SK-N-MC (cell line): Measurements from ENCODE around the gene EPC2.

Experiments
- DNase-seq: peaks from one replicate; pipeline ENCODE4 v3.0.0-alpha.2; 2011; ENCODE audit warnings: low read depth, low spot score
- H3K27ac ChIP-seq: fragments of 200-600 bp; sonication (generic); 2 replicates; pipeline ENCODE4 v1.5.1; 2016; ENCODE audit warnings: mixed run types
- H3K36me3 ChIP-seq: fragments of 200-600 bp; sonication (generic); 2 replicates; pipeline ENCODE4 v1.6.1; 2017; ENCODE audit warnings: antibody characterized with exemption, low read length, mixed read lengths; ENCODE audit not compliant: insufficient read depth
- H3K4me3 ChIP-seq: fragments of 200-600 bp; sonication (generic); 2 replicates; pipeline ENCODE4 v1.5.1; 2016
- H3K9ac ChIP-seq: fragments of 200-600 bp; sonication (generic); 2 replicates; pipeline ENCODE4 v1.8.0; 2017; ENCODE audit warnings: mixed run types, mixed read lengths; ENCODE audit not compliant: insufficient read length
- H3K9me3 ChIP-seq: fragments of 200-600 bp; sonication (generic); 2 replicates; pipeline ENCODE4 v1.6.1; 2017; ENCODE audit warnings: low read depth, mild to moderate bottlenecking, antibody characterized with exemption, low read length, moderate library complexity, mixed read lengths
- EZH2 ChIP-seq: fragments of 200-600 bp; sonication (generic); IDR thresholded peaks from one replicate; pipeline ENCODE4 v1.6.1; 2017; ENCODE audit warnings: antibody characterized with exemption
- FOXP2 ChIP-seq: optimal IDR thresholded peaks from 2 replicates; pipeline ENCODE3; 2011; ENCODE audit warnings: mild to moderate bottlenecking, moderate library complexity; ENCODE audit not compliant: insufficient read depth; ENCODE audit errors: extremely low read length, control extremely low read depth
- POLR2AphosphoS5 ChIP-seq: IDR thresholded peaks from 2 replicates; pipeline ENCODE4 v1.6.1; 2012; ENCODE audit warnings: mild to moderate bottlenecking, low read depth, low read length, borderline replicate concordance

EPC2 gene

GRCh38 chr2:148623086-148623485 is 21.5 kb upstream of the EPC2 start:
- Histone ChIP-seq H3K4me3 (no peak overlapping the region), H3K9me3 (no peaks in the 10 kb centered on the region), H3K9ac (no peak overlapping the region), H3K27ac (no peak overlapping the region), H3K36me3 (no peaks in the 10 kb centered on the region)
- no peak for DNase-seq
- TF ChIP-seq POLR2AphosphoS5 (no peak), EZH2 (no peak), FOXP2 (no peak)

- no peak overlapping the region for H3K27ac ChIP-seq
- no peaks in the 10 kb centered on the region for H3K9me3 ChIP-seq
- no peak overlapping the region for H3K4me3 ChIP-seq
- H3K9ac ChIP-seq = no peak overlapping the region
- H3K36me3 ChIP-seq = no peaks in the 10 kb centered on the region
- no peak for DNase-seq
- TF ChIP-seq EZH2 (no peak), POLR2AphosphoS5 (no peak), FOXP2 (no peak)
Measured at GRCh38 chr2:148627224-148627623, 17.3 kb upstream of the EPC2 start.

- no peaks in the 10 kb centered on the region for H3K9me3 ChIP-seq
- no peak for TF ChIP-seq EZH2
- TF ChIP-seq FOXP2 = no peak
- TF ChIP-seq POLR2AphosphoS5 = no peak
- H3K27ac ChIP-seq = no peak overlapping the region
- H3K9ac ChIP-seq = no peak overlapping the region
- no peak for DNase-seq
- H3K36me3 ChIP-seq = no peaks in the 10 kb centered on the region
- H3K4me3 ChIP-seq = no peak overlapping the region
Measured at GRCh38 chr2:148634749-148635148, 9.8 kb upstream of the EPC2 start.

GRCh38 chr2:148638543-148638942 is 6.0 kb upstream of the EPC2 start:
- no peak overlapping the region for H3K9ac ChIP-seq
- H3K9me3 ChIP-seq = no peaks in the 10 kb centered on the region
- no peak overlapping the region for H3K4me3 ChIP-seq
- DNase-seq = no peak
- H3K36me3 ChIP-seq = no peaks in the 10 kb centered on the region
- TF ChIP-seq FOXP2 (no peak), POLR2AphosphoS5 (no peak), EZH2 (no peak)
- H3K27ac ChIP-seq = no peak overlapping the region

- Histone ChIP-seq H3K27ac (no peak overlapping the region), H3K9ac (no peak overlapping the region), H3K4me3 (no peak overlapping the region), H3K36me3 (no peaks in the 10 kb centered on the region), H3K9me3 (no peaks in the 10 kb centered on the region)
- no peak for TF ChIP-seq FOXP2
- no peak for DNase-seq
Measured at GRCh38 chr2:148640767-148641166, 3.8 kb upstream of the EPC2 start.

GRCh38 chr2:148642112-148642744 is 2.3 kb upstream of the EPC2 start:
- no peak overlapping the region for H3K9ac ChIP-seq
- TF ChIP-seq POLR2AphosphoS5 = no peak
- no peak for TF ChIP-seq EZH2
- no peak for TF ChIP-seq FOXP2
- H3K27ac ChIP-seq = no peak overlapping the region
- no peaks in the 10 kb centered on the region for H3K9me3 ChIP-seq
- DNase-seq = no peak
- no peak overlapping the region for H3K4me3 ChIP-seq
- H3K36me3 ChIP-seq = no peaks in the 10 kb centered on the region

GRCh38 chr2:148642891-148643416 is 1.6 kb upstream of the EPC2 start:
- no peak for DNase-seq
- H3K36me3 ChIP-seq = no peaks in the 10 kb centered on the region
- H3K27ac ChIP-seq = no peak overlapping the region
- no peak overlapping the region for H3K9ac ChIP-seq
- no peaks in the 10 kb centered on the region for H3K9me3 ChIP-seq
- no peak for TF ChIP-seq EZH2
- TF ChIP-seq POLR2AphosphoS5 = no peak
- TF ChIP-seq FOXP2 = no peak
- no peak overlapping the region for H3K4me3 ChIP-seq

- DNase-seq = no peak
- Histone ChIP-seq H3K9me3 (no peaks in the 10 kb centered on the region), H3K4me3 (peak overlapping the region; percentile 94), H3K9ac (peak overlapping the region; percentile 92), H3K27ac (no peak overlapping the region), H3K36me3 (no peaks in the 10 kb centered on the region)
- TF ChIP-seq EZH2 (no peak), POLR2AphosphoS5 (no peak), FOXP2 (no peak)
Measured at GRCh38 chr2:148643421-148643820, 1.1 kb upstream of the EPC2 start.
